HCT116 (cell line): ENCODE results near the gene ARHGAP40. TPM values are rescaled to one million over a fixed set of nuclear protein-coding genes. Genes with fewer than 3 reads are reported as not detected.

ENCODE experiments used
- ATAC-seq: fragments of 200-7000 bp; cut with Tn5 transposase; 2 replicates; pipeline ENCODE4 v1.9.1; 2020; ENCODE audit warnings: mild to moderate bottlenecking, moderate library complexity
- BruUV-seq: library from RNA; stranded (reverse); fragments of 400-500 nt; replicated peaks from 2 replicates; lab custom pipeline; 2021; lab: Mats Ljungman, UMichigan
- CTCF ChIA-PET: fragments of 300-600 bp; sonication (Branson Sonifier 250); formaldehyde crosslinking; loops from one replicate; lab custom pipeline; 2021; ENCODE audit warnings: antibody characterized with exemption; lab: Charles Lee
- POLR2A ChIA-PET: fragments of 300-600, 350-600 bp; sonication (Branson Sonifier 250); formaldehyde crosslinking; loops from one replicate; lab custom pipeline; 2021; ENCODE audit warnings: antibody characterized with exemption; lab: Charles Lee
- RAD21 ChIA-PET, 2 experiments: fragments of 300-600 bp; sonication (Branson Sonifier 250); formaldehyde crosslinking; loops; one replicate each; lab custom pipeline; 2023; ENCODE audit warnings: low total read pairs in 2 of 2; ENCODE audit not compliant: uncharacterized antibody in 2 of 2, unreplicated experiment in 2 of 2, low non-redundant PET in 1 of 2; lab: Charles Lee
- DNase-seq: peaks from one replicate; pipeline ENCODE4 v3.0.0-alpha.2; 2010; ENCODE audit warnings: low read depth, low spot score
- H2AFZ ChIP-seq: fragments of 200-600 bp; shearing (Covaris generic), sonication (generic); 2 replicates; pipeline ENCODE4 v1.6.1; 2017; ENCODE audit warnings: low read depth, mixed run types, mixed read lengths, antibody characterized with exemption, low read length; ENCODE audit not compliant: poor library complexity, severe bottlenecking
- H3K27ac ChIP-seq: 2 replicates; pipeline ENCODE4 v1.5.1; 2012; ENCODE audit warnings: low read depth, low read length
- H3K27me3 ChIP-seq: fragments of 200-600 bp; sonication (generic); 2 replicates; pipeline ENCODE4 v1.6.1; 2016; ENCODE audit warnings: mixed run types, low read length, mixed read lengths; ENCODE audit not compliant: insufficient read depth
- H3K36me3 ChIP-seq, 2 experiments: fragments of 200-500 bp in 1 of 2; fragments of 200-600 bp in 1 of 2; sonication (Bioruptor generic) in 1 of 2; sonication (generic) in 1 of 2; 2 replicates each; pipeline versions ENCODE4 v1.5.1 to v1.6.1; 2014 to 2016; ENCODE audit warnings: low read length in 2 of 2, inconsistent platforms in 1 of 2, mixed read lengths in 1 of 2, mixed run types in 1 of 2; ENCODE audit not compliant: insufficient read depth in 2 of 2, control insufficient read depth in 1 of 2
- H3K4me1 ChIP-seq, 2 experiments: fragments of 200-600 bp in 1 of 2; sonication (generic) in 1 of 2; 2 replicates each; pipeline versions ENCODE4 v1.5.1 to v1.6.1; 2012 to 2017; ENCODE audit warnings: low read length in 2 of 2, inconsistent platforms in 1 of 2, mild to moderate bottlenecking in 1 of 2, mixed read lengths in 1 of 2, mixed run types in 1 of 2, moderate library complexity in 1 of 2; ENCODE audit not compliant: insufficient read depth in 2 of 2, control insufficient read depth in 1 of 2
- H3K4me2 ChIP-seq: fragments of 200-600 bp; sonication (generic); 2 replicates; pipeline ENCODE4 v1.6.1; 2017; ENCODE audit warnings: mixed run types, low read length, mixed read lengths
- H3K4me3 ChIP-seq, 2 experiments: fragments of 200-600 bp in 1 of 2; sonication (generic) in 1 of 2; replicated peaks in 1 of 2; 2 replicates each; pipeline ENCODE4 v1.5.1; 2011 to 2016; ENCODE audit warnings: low read length in 2 of 2, control low read depth in 1 of 2, low read depth in 1 of 2, mild to moderate bottlenecking in 1 of 2, mixed read lengths in 1 of 2, mixed run types in 1 of 2
- H3K79me2 ChIP-seq: fragments of 200-600 bp; sonication (generic); 2 replicates; pipeline ENCODE4 v1.6.1; 2017; ENCODE audit warnings: mild to moderate bottlenecking, mixed run types, low read length, moderate library complexity, mixed read lengths; ENCODE audit not compliant: insufficient read depth
- H3K9ac ChIP-seq: fragments of 200-600 bp; sonication (generic); 2 replicates; pipeline ENCODE4 v1.6.1; 2016; ENCODE audit warnings: low read length, mixed read lengths
- H3K9me2 ChIP-seq: fragments of 200-600 bp; sonication (generic), shearing (Covaris generic); 2 replicates; pipeline ENCODE4 v1.6.1; 2017; ENCODE audit warnings: mixed run types, mild to moderate bottlenecking, moderate library complexity; ENCODE audit not compliant: insufficient read depth
- H3K9me3 ChIP-seq, 2 experiments: fragments of 200-500 bp in 1 of 2; fragments of 200-600 bp in 1 of 2; sonication (Bioruptor generic) in 1 of 2; sonication (generic) in 1 of 2; 2 replicates each; pipeline ENCODE4 v1.6.1; 2014 to 2017; ENCODE audit warnings: low read length in 2 of 2, mixed read lengths in 2 of 2, inconsistent platforms in 1 of 2, low read depth in 1 of 2, mild to moderate bottlenecking in 1 of 2, mixed run types in 1 of 2, moderate library complexity in 1 of 2; ENCODE audit not compliant: control insufficient read depth in 1 of 2, insufficient read depth in 1 of 2
- H4K20me1 ChIP-seq: fragments of 200-600 bp; sonication (generic), shearing (Covaris generic); 2 replicates; pipeline ENCODE4 v1.6.1; 2017; ENCODE audit warnings: mixed run types, mild to moderate bottlenecking, moderate library complexity; ENCODE audit not compliant: insufficient read depth
- ATF3 ChIP-seq: IDR thresholded peaks from 2 replicates; pipeline ENCODE4 v1.6.1; 2012
- CBX3 ChIP-seq: IDR thresholded peaks from 2 replicates; pipeline ENCODE4 v1.6.1; 2012; ENCODE audit warnings: low read depth
- CEBPB ChIP-seq: IDR thresholded peaks from 2 replicates; pipeline ENCODE4 v1.6.1; 2012; ENCODE audit warnings: low read depth
- EGR1 ChIP-seq: IDR thresholded peaks from 2 replicates; pipeline ENCODE4 v1.6.1; 2012; ENCODE audit warnings: low read depth
- ELF1 ChIP-seq: IDR thresholded peaks from 2 replicates; pipeline ENCODE4 v1.6.1; 2012; ENCODE audit warnings: low read depth, borderline replicate concordance
- MAX ChIP-seq: IDR thresholded peaks from 2 replicates; pipeline ENCODE4 v1.6.1; 2012
- POLR2A ChIP-seq: IDR thresholded peaks from 2 replicates; pipeline ENCODE4 v1.7.0; 2011; ENCODE audit warnings: borderline replicate concordance; ENCODE audit not compliant: insufficient read depth, insufficient read length; ENCODE audit errors: extremely low read depth
- POLR2AphosphoS5 ChIP-seq: IDR thresholded peaks from 2 replicates; pipeline ENCODE4 v1.6.1; 2011; ENCODE audit warnings: mild to moderate bottlenecking, low read depth, low read length, moderate library complexity
- RAD21 ChIP-seq: IDR thresholded peaks from 2 replicates; pipeline ENCODE4 v1.6.1; 2012; ENCODE audit warnings: low read depth, mild to moderate bottlenecking
- REST ChIP-seq: IDR thresholded peaks from 2 replicates; pipeline ENCODE4 v1.6.1; 2012; ENCODE audit warnings: low read depth
- SIN3A ChIP-seq: IDR thresholded peaks from 2 replicates; pipeline ENCODE4 v1.6.1; 2012; ENCODE audit warnings: low read depth
- SRF ChIP-seq: IDR thresholded peaks from 2 replicates; pipeline ENCODE4 v1.6.1; 2012; ENCODE audit warnings: low read depth
- ZBTB33 ChIP-seq: IDR thresholded peaks from 2 replicates; pipeline ENCODE4 v1.6.1; 2011; ENCODE audit warnings: mild to moderate bottlenecking, low read length, moderate library complexity; ENCODE audit not compliant: insufficient replicate concordance; ENCODE audit errors: extremely low read depth
- intact Hi-C: fragments of 100-400 bp; cut with micrococcal nuclease; formaldehyde crosslinking; loops from 2 replicates; pipeline ENCODE4 v1.10.0; 2022
- total RNA-seq: library from RNA; stranded (reverse); gene quantifications from one replicate; pipeline ENCODE4 v1.2.1, GENCODE V29; 2021; ENCODE audit not compliant: unreplicated experiment

Gene ARHGAP40
- total RNA-seq, 1 experiment from 2014 or later = 3.4 TPM

GRCh38 chr20:38564680-38565079 is 36.9 kb upstream of the ARHGAP40 start:
- RAD21 ChIA-PET = no interaction called here
- H3K4me3 ChIP-seq = no peak overlapping the region
- H2AFZ ChIP-seq = no peak overlapping the region
- H3K4me2 ChIP-seq = no peak overlapping the region
- no peaks in the 10 kb centered on the region for H3K27me3 ChIP-seq
- no peaks in the 10 kb centered on the region for H3K9me2 ChIP-seq
- ATAC-seq = no peak
- intact Hi-C loops = no loop called here
- POLR2A ChIA-PET = no interaction called here
- no peak for DNase-seq
- no peaks in the 10 kb centered on the region for H3K4me1 ChIP-seq
- CTCF ChIA-PET = no interaction called here
- TF ChIP-seq POLR2AphosphoS5 = no peak
- TF ChIP-seq CBX3 = no peak
- TF ChIP-seq REST = no peak
- no peak for TF ChIP-seq RAD21
- BruUV-seq = no TSS peak
- H3K9ac ChIP-seq = no peak overlapping the region
- no peaks in the 10 kb centered on the region for H4K20me1 ChIP-seq
- no peak overlapping the region for H3K27ac ChIP-seq
- H3K79me2 ChIP-seq = no peaks in the 10 kb centered on the region
- H3K9me3 ChIP-seq = no peaks in the 10 kb centered on the region
- H3K36me3 ChIP-seq = no peaks in the 10 kb centered on the region; a peak in 3 of 4 replicates

GRCh38 chr20:38566036-38566598 is 35.5 kb upstream of the ARHGAP40 start:
- H3K27me3 ChIP-seq = no peaks in the 10 kb centered on the region
- H2AFZ ChIP-seq = no peak overlapping the region
- BruUV-seq = no TSS peak
- H3K4me2 ChIP-seq = no peak overlapping the region
- no peak overlapping the region for H3K4me3 ChIP-seq
- no peaks in the 10 kb centered on the region for H4K20me1 ChIP-seq
- ChIA-PET RAD21 (no interaction called here), POLR2A (no interaction called here), CTCF (no interaction called here)
- H3K9me2 ChIP-seq = no peaks in the 10 kb centered on the region
- no peaks in the 10 kb centered on the region; a peak in 2 of 4 replicates for H3K36me3 ChIP-seq
- no peak overlapping the region for H3K27ac ChIP-seq
- no peaks in the 10 kb centered on the region for H3K9me3 ChIP-seq
- TF ChIP-seq POLR2A (no peak), SIN3A (no peak), ZBTB33 (no peak), CEBPB (no peak), SRF (no peak), ATF3 (no peak), RAD21 (no peak), EGR1 (no peak), ELF1 (no peak), MAX (no peak)
- no peaks in the 10 kb centered on the region for H3K79me2 ChIP-seq
- H3K9ac ChIP-seq = no peak overlapping the region
- intact Hi-C loops = no loop called here
- ATAC-seq (no peak), DNase-seq (no peak)
- H3K4me1 ChIP-seq = no peaks in the 10 kb centered on the region
